ENCODE data around the gene EXOC6B.

The EXOC6B gene

GRCh38 chr2:72141881-72142451 lies 683.9 kb downstream of the EXOC6B start:
- DNase-seq (ENCODE audit: low read depth), result no peak
- no peak for TF ChIP-seq CTCF (IDR thresholded peaks at IDR 0.05; ENCODE audit: insufficient read depth, low read depth, low read length, missing control alignments)
- no peak overlapping the region for H3K4me3 ChIP-seq (ENCODE audit: low read depth, low read length)

GRCh38 chr2:72141032-72141645 lies 684.7 kb downstream of the EXOC6B start:
- no peak for DNase-seq (ENCODE audit: low read depth)
- no peak overlapping the region for H3K4me3 ChIP-seq (ENCODE audit: low read depth, low read length)
- TF ChIP-seq CTCF (IDR thresholded peaks at IDR 0.05; ENCODE audit: insufficient read depth, low read depth, low read length, missing control alignments), result no peak

- DNase-seq (ENCODE audit: low read depth), result no peak
- no peak for TF ChIP-seq CTCF (IDR thresholded peaks at IDR 0.05; ENCODE audit: insufficient read depth, low read depth, low read length, missing control alignments)
These were observed 685.2 kb downstream of the EXOC6B start for GRCh38 chr2:72140621-72140960.

GRCh38 chr2:72139874-72140620 lies 685.8 kb downstream of the EXOC6B start:
- no peak for DNase-seq (ENCODE audit: low read depth)
- no peak for TF ChIP-seq CTCF (IDR thresholded peaks at IDR 0.05; ENCODE audit: insufficient read depth, low read depth, low read length, missing control alignments)
- no peak overlapping the region for H3K4me3 ChIP-seq (ENCODE audit: low read depth, low read length)

More at GRCh38 chr2:72140621-72140960, 685.2 kb downstream of the EXOC6B start:
- H3K4me3 ChIP-seq (ENCODE audit: low read depth, low read length), result no peak overlapping the region

- TF ChIP-seq CTCF (IDR thresholded peaks at IDR 0.05; ENCODE audit: insufficient read depth, low read depth, low read length, missing control alignments), result no peak
- no peak for DNase-seq (ENCODE audit: low read depth)
- H3K4me3 ChIP-seq (ENCODE audit: low read depth, low read length), result no peak overlapping the region
These were observed 686.4 kb downstream of the EXOC6B start for GRCh38 chr2:72139471-72139873.

- DNase-seq (ENCODE audit: low read depth), result no peak
- no peak overlapping the region for H3K4me3 ChIP-seq (ENCODE audit: low read depth, low read length)
- no peak for TF ChIP-seq CTCF (IDR thresholded peaks at IDR 0.05; ENCODE audit: insufficient read depth, low read depth, low read length, missing control alignments)
These were observed 686.9 kb downstream of the EXOC6B start for GRCh38 chr2:72138921-72139381.
